GM23248 (cell line): Measurements from ENCODE around the gene TRDN.

Source experiments
- EZH2 ChIP-seq: fragments of 200-600 bp; sonication (generic); IDR thresholded peaks from 2 replicates; pipeline ENCODE4 v1.6.1; 2018; ENCODE audit warnings: antibody characterized with exemption, mild to moderate bottlenecking; ENCODE audit not compliant: insufficient read depth, poor library complexity, severe bottlenecking
- EZH2phosphoT487 ChIP-seq: fragments of 200-600 bp; sonication (generic); IDR thresholded peaks from 2 replicates; pipeline ENCODE4 v1.6.1; 2018; ENCODE audit warnings: antibody characterized with exemption, moderate library complexity, mild to moderate bottlenecking, low read depth; ENCODE audit not compliant: insufficient read depth

DNA sequence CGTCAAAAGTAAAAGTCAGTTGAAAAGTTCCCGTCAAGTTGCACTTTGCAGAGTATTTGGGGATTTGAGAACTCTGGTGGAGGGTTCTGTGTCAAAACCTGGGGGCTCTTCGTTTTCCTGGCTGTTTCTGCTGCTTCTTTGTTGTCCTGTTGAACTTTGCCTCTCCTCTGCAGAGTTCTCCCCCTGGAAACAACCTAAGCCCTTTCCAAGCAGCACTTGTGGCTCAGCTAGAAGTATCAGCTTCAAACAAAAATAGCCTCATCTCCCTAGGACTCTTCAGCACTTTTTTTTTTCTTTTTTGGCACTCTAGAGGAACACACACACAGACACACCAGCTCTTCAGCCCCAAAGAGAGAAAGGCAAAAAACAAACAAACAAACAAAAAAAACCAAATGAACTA lies at the start of gene TRDN:
- no peak for TF ChIP-seq EZH2
- TF ChIP-seq EZH2phosphoT487 = no peak
